LNCaP clone FGC (cell line): ENCODE data around the gene CMSS1.

Experiments
- DNase-seq: peaks from one replicate; pipeline ENCODE4 v3.0.0-alpha.2; 2011; ENCODE audit warnings: low read depth
- H3K4me3 ChIP-seq: 2 replicates; pipeline ENCODE4 v1.5.1; 2011; ENCODE audit warnings: mild to moderate bottlenecking, low read depth, low read length, control low read depth
- CTCF ChIP-seq: IDR thresholded peaks from 2 replicates; pipeline ENCODE4 v1.5.1; 2012; ENCODE audit warnings: mild to moderate bottlenecking; ENCODE audit not compliant: control insufficient read depth, insufficient read depth; ENCODE audit errors: extremely low read depth

The CMSS1 gene

GRCh38 chr3:100113723-100114412 is 296.2 kb downstream of the CMSS1 start:
- DNase-seq, result no peak
- no peak overlapping the region for H3K4me3 ChIP-seq
- no peak for TF ChIP-seq CTCF

GRCh38 chr3:100114413-100115030 is 296.9 kb downstream of the CMSS1 start, which contains the start of gene FILIP1L:
Gene FILIP1L (minus strand): TSS chr3:100114501.
- no peak for TF ChIP-seq CTCF

DNA sequence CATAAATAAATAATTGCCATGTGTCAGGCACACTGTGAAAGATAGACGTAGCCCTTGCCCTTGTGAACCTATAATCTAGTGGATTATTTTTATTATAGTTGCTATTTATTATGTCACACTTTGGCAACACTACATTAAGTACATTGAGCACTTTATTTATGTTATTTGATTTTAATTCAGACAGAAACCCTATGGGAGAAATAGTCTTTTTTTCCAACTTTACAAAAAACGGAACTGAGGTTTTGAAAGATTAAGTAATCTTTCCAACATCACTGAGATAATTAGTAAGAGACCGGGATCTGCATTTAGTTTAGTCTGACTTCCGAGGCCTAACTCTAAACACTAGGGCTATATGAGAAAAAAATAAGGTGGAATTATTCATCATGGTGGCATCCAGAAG is 299.4 kb downstream of the CMSS1 start:
- DNase-seq, result no peak
- no peak for TF ChIP-seq CTCF
- H3K4me3 ChIP-seq, result no peak overlapping the region

More at GRCh38 chr3:100114413-100115030, 296.9 kb downstream of the CMSS1 start, which contains the start of gene FILIP1L:
- no peak within 1 kb of the TSS for H3K4me3 ChIP-seq
- DNase-seq, result no peak

- no peak for TF ChIP-seq CTCF
- H3K4me3 ChIP-seq, result no peak overlapping the region
- no peak for DNase-seq
Measured at GRCh38 chr3:100120012-100120411, 302.4 kb downstream of the CMSS1 start.

DNA sequence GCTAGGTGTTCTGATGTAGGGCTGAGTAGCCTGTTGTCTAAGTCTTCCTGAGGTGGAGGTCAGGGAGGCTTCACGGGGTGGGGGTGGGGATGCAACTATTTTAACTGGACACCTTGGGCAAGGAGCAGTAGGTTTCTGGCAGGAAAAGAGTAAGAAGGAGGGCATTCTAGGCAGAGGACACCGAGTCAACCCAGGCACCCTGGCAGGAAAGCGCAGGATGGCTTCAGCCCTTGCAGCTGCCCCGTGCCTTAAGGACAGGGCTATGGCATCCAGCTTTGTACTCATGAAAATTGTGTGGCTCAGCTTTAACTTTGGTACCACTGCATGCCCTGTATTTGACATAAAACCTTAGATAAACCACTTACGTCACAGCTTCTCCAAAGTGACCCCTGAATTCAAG is 303.0 kb downstream of the CMSS1 start:
- no peak for DNase-seq
- no peak overlapping the region for H3K4me3 ChIP-seq
- no peak for TF ChIP-seq CTCF

DNA sequence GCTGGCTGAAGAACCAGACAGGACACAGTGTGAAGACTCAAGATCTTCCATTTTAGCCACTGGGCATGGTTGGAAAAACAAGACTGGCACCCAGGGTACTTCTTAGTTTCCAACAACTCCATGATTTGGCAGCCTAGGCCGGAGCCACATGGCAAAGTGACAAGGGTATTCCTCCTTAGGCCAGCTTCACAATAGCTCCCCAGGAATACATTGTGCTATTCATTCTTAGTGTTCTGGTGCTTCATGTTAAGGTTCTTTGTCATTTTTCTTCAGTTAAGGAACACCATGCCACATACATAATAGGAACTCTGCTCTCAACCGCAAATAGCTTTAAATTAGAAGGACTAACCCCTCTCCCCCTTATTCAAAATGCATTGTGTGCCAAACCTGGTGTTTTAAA is 304.7 kb downstream of the CMSS1 start:
- no peak overlapping the region for H3K4me3 ChIP-seq
- no peak for DNase-seq
- no peak for TF ChIP-seq CTCF
